GM19372 (cell line): ENCODE measurements around the gene SLC4A2.

Experiments
- ATAC-seq: cut with Tn5 transposase; IDR thresholded peaks from one replicate; pipeline ENCODE4 v1.9.1; 2021; ENCODE audit warnings: mild to moderate bottlenecking, low read depth, moderate library complexity; ENCODE audit not compliant: unreplicated experiment

SLC4A2 gene

DNA sequence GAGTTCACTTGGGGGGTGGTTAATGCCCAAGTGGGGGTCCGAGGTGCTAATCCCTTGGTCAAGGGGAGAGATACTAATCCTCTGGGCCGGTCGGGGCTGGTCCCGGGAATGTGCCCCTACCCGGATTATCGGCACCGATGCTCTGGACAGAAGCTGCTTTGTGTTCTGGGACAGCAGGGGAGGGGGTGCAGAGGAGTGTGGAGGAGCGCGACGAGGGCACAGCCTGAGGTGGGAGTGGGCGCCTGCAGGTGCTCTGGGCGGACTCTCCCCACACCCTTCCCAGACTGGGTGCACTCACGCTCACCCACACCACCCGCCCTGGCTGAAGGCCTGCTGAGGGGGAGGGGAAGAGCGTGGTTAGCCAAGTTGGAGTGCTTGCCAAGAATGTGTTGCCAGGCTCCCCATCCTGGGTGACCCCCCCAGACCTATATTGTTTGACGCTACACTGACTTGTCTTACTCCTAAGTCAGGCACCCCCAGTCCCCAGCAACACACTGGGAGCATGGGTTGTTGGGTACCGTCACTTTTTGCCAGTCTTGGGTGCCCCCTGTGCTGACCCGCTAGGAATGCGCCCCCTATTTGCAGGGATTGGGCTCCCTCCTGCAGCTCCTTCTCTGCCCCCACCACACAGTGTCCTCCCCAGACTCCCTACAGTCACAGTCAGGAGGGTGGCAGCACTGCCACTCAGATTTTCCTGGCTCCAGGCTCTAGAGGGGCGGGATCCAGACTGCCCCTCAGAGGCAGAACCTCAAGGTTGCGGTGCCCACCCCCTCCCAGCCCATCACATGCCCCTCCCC lies 1.2 kb downstream of the SLC4A2 start:
- ATAC-seq, result no peak

DNA sequence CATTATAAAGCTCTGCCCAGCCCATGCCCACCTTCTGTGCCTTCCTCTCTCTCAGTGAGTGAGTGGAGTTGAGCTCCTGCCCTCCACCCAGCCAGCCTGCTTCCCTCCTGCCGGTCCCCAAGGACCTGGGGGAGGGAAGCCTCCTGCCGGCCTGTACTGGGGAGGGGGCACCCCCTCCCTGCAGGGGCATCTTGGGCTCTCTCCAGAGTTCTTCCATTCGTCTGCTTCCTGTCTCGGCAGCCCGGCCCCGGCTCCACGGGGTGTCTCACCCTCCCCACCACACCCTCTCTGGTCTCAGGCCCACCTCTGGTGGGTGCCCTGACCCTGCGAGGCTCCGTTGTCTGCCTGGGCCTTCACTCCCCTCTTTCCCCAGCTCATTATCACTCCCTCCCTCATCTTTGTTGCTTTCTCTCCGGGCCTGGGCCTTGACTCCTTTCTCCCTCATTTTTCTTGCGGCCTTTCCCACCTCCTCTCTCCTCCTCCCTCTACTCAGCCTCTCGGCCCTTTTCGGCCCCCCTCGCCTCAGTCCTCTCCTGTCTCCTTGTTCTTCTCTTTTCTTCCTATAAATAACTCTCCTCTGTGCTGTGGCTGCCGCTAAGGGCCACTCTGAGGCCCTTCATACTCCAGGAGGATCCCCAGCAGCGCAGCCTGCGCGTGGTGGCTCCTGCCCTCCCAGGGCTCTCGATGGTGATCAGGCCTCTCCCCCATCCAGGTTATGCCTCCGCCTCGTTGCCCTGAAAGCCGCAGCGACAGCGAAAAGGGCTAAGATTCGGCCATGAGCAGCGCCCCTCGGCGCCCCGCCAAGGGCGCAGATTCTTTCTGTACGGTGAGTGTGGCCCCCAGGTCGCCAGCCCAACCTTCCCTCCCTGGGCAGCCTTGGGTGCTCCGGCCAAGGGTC lies 2.1 kb downstream of the SLC4A2 start:
- ATAC-seq, result no peak

DNA sequence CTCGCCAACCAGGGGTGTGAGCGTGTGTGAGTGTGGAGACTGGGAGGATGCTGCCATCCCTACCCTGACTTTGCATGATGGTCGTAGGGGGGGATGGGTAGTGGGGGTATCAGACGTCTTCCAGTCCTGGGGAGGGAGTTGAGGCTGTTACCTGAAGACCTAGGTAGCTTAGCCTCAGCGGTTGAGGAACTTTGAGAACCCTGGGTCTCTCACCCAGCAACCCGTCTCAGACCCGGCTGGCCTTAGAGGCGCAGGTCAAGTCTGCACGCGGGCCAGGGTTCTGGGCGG lies 2.7 kb downstream of the SLC4A2 start:
- ATAC-seq, result no peak

DNA sequence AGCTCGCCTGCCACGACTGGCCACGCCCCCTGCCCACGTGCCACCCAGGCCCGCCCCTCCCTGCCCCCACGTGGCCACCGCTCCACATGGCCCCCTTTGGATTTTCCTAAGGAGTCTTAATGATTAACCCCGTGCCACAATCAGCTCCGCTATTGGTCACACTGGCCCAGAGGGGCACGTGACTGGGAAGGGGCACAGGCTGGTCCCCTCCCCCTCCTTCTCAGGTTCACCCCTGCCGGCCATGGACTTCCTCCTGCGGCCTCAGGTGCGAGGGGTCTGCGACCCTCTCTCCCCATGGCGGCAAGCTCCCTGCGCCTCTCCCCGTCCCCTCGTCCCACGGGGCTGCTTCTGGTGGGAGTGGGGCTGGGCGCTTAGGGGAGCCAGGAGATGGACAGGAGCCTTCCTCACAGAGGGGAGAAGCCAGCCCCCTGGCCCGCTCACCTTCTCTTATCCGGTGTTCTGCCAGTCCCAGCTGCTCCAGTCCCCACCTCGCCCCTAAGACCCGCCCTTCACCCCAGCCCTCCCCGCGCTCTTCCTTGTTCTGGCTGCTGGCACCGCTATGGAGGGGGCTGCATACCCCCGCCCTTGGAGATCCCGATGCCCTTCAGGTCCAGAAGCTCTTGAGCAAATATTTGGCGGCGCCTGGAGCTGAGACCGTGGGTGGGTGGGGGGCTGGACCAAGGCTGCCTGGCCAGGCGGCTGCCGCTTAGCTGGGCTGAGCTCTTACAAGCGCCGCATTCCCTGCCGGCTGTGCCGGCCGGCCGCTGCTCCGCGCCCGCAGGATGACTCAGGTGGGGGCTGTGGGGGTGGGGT lies 3.2 kb downstream of the SLC4A2 start:
- no peak for ATAC-seq

DNA sequence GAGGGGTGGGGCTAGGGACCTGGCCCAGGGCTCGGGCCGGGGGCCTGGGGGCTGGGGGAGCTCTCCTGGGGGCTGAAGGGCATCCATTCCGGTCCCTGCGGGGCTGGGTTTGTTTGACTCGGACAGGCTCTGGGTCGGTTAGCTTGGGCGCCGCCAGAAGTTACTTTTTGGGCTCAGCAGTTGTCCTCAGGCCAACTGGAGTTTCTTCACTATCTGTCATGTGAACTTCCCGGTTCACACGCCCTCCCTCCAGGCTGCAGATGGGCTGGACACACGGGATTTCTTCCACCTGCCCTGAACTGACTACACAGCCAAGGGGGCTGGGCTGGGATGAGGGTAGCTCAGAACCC lies 3.8 kb downstream of the SLC4A2 start:
- ATAC-seq, result no peak

DNA sequence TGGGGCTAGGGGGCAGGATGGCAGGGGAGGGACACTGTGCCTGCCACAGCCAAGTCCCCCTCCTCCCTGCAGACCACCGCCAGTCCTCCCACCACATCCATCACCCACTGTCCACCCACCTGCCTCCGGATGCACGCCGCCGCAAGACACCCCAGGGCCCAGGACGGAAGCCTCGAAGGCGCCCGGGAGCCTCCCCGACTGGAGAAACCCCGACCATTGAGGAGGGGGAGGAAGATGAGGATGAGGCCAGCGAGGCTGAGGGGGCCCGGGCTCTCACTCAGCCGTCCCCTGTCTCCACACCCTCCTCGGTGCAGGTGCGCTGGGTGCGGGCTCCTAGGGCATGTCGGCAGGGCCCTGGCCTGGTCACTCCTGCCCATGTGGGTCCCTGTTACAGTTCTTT lies 5.1 kb downstream of the SLC4A2 start:
- ATAC-seq, result no peak

DNA sequence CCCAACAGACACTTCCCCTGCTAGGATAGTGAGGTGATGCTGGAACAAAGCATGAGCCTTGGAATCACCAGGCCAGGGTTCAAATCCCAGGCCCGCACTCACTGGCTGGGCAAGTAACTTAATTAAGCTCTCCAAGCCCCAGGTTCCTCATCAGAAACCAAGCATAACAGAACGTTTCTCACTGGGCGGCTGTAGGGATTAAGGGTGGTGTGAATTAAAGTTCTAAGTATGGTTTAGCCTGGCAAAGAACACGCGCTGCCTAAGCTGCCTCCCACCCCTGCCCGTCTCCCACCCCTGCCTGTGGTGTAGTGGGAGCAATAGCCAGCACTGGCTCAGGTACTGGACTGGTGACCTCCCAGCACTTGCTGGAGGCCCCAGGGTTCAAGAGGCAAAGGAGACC lies 5.6 kb downstream of the SLC4A2 start:
- no peak for ATAC-seq

DNA sequence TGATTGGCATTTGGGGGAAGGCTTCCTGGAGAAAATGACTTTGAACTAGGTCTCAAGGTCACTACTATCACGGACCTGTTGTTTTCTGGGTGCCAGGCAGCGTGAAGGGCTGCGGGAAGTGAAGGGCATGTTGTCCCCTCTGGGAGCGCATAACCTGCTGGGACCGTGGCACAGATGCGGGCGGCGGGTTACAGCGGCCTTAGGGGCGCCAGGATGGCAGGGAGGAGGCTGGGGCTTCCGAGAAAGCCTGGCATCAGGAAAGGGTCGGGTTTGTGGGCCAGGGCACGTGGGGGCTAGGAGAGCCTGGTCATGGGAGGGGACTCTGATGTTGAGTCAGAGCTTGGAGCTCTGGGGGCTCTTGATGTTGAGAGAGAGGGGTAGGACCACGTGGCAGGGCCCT lies 6.1 kb downstream of the SLC4A2 start:
- ATAC-seq, result no peak

DNA sequence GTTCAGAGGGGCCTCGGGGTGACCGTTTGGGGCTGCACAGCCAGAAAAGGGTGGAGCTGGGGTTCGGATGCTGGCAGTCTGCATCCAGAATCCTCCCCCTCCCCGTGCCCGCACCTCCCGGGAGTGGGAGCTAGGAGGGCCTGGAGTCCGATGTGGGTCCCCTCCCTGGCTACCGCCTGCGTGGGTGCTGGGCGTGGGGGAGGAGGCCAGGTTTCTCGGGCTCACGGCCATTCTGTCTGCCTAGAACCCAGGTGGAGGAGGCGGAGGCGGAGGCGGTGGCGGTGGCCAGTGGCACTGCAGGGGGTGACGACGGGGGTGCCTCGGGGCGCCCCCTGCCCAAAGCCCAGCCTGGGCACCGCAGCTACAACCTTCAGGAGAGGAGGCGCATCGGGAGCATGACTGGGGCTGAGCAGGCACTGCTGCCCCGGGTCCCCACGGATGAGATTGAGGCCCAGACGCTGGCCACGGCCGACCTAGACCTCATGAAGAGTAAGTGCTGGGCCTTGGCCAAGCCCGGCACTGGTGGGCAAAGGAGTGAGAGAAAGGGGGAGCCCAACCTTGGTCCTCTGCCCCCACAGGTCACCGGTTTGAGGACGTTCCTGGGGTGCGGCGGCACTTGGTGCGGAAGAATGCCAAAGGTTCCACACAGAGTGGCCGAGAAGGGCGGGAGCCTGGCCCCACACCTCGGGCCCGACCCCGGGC lies 7.0 kb downstream of the SLC4A2 start:
- ATAC-seq, result no peak

DNA sequence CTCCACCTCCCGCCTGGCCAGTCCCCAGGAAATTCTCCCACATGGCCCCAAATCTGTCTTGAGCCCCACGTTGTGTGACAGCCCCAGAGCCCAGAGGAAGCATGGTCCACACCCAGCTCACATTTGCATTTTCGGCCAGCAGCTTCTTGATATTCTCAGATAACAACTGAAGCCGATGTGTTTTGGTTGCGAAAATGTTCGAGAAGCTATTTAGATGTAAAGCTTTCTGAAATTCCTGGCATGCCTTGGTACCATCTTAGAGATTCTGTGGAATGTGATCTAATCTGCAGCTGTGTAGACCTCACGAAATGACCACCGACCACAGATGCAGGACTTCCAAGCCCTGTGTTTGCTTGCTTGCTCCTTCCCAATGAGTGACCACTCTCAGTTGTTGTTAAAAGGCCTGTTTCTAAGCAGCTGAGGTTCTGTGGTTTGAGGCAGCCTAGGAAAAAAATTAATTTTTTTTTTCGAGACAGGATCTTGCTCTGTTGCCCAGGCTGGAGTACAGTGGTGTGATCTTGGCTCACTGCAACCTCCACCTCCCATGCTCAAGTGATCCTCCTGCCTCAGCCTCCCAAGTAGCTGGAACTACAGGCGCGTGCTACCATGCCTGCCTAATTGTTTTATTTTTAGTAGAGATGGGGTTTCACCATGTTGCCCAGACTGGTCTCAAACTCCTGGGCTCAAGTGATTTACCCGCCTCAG lies 8.8 kb downstream of the SLC4A2 start:
- no peak for ATAC-seq

DNA sequence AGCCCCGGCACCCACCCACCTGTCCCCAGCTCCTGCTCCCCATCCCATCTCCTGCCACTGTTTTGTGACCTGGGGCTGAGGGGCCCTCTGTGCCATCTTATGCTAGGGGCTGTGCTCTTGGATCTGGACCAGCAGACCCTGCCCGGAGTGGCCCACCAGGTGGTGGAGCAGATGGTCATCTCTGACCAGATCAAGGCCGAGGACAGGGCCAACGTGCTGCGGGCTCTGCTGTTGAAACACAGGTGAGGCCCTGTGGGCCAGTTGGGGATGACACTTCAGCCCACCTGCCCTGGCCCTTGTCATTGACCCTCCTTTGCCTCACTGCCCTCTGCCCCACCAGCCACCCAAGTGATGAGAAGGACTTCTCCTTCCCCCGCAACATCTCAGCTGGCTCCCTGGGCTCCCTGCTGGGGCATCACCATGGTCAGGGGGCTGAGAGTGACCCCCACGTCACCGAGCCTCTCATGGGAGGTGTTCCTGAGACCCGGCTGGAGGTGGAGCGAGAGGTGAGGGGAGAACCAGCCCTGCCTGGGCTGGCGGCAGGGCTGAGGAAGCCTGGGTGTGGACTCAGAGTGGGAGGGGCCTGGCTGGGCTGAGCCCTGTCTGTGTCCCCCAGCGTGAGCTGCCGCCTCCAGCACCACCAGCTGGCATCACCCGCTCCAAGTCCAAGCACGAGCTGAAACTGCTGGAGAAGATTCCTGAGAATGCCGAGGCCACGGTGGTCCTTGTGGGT lies 10.6 kb downstream of the SLC4A2 start:
- ATAC-seq, result no peak

DNA sequence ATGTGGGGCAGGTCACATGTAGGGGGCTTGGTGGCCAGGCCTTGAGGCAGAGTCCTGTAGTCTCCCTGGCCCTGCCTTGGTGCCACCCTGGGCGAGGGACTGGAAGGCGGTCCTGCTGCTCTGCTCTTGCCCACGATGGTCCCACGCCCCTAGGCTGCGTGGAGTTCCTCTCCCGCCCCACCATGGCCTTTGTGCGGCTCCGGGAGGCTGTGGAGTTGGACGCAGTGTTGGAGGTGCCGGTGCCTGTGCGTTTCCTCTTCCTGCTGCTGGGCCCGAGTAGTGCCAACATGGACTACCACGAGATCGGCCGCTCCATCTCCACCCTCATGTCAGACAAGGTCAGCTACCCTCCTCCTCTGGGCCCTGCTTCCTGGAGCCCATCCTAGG lies 11.2 kb downstream of the SLC4A2 start:
- no peak for ATAC-seq

DNA sequence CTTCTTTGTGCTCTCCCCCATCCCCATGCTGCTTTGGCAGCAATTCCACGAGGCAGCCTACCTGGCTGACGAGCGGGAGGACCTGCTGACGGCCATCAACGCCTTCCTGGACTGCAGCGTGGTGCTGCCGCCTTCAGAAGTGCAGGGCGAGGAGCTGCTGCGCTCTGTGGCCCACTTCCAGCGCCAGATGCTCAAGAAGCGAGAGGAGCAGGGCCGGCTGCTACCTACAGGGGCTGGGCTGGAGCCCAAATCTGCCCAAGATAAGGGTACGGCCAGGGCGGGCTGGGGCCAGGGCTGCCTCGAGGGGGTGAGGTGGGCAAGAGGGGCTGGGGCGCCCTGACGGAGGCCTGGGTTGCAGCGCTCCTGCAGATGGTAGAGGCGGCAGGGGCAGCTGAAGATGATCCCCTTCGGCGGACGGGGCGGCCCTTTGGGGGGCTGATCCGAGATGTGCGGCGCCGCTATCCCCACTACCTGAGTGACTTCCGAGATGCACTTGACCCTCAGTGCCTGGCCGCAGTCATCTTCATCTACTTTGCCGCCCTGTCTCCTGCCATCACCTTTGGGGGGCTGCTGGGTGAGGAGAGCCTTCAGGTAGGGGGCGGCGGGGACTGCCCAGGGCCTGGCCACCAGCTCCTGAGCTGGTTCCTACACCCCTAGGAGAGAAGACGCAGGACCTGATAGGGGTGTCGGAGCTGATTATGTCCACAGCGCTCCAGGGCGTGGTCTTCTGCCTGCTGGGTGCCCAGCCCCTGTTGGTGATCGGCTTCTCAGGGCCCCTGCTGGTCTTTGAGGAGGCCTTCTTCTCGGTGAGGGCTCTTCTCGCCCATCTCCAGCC lies 11.9 kb downstream of the SLC4A2 start:
- no peak for ATAC-seq

DNA sequence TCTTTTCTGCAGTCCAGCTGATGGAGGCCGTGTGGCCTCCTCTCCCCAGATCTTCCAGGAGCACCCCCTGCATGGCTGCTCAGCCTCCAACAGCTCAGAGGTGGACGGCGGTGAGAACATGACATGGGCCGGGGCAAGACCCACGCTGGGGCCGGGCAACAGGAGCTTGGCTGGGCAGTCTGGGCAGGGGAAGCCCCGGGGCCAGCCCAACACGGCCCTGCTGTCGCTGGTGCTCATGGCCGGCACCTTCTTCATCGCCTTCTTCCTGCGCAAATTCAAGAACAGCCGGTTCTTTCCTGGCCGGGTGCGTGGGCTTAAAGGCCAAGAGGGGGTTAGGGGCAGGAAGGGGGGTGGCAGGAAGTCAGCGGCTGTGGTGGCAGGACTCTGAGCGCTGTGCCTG lies 14.6 kb downstream of the SLC4A2 start:
- no peak for ATAC-seq

DNA sequence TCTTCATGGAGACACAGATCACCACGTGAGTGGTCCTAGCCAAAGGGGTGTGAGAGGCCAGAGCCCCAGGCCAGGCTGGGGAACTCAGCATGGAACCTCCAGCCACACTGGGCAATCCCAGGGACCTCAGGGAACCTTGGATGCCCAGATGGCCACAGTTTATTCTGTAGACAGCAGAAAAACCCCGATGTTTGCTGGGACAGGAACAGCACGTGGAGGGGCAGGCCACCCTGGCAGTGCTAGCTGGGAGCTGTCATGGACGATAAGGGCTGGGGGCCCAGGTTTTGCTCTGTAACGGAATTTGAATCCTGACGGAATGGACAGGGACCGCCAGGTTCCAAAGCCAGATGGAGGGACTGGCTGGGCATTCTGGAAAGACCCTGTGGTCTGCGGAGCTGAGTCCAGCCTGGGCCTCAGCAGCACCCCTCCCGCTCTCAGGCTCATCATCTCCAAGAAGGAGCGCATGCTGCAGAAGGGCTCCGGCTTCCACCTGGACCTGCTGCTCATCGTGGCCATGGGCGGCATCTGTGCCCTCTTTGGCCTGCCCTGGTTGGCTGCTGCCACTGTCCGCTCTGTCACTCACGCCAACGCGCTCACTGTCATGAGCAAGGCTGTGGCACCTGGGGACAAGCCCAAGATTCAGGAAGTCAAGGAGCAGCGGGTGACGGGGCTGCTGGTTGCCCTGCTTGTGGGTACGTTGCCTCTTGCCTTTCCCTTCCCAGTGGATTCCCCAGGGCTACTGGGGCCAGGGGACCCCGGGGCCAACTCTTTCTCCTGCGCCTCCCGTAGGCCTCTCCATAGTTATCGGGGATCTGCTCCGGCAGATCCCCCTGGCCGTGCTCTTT lies 15.7 kb downstream of the SLC4A2 start:
- ATAC-seq, result no peak

DNA sequence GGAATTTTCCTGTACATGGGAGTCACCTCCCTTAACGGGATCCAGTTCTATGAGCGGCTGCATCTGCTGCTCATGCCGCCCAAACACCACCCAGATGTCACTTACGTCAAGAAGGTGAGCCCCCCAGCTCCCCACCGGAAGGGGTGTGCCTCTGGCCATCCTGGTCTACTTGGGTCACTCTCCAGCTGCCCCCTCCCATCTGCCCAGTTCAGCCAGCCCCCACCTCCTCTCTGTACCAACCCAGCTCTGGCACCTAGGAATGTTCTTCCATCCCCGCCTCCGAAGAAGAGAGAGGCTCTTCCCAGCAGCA lies 16.2 kb downstream of the SLC4A2 start:
- no peak for ATAC-seq

DNA sequence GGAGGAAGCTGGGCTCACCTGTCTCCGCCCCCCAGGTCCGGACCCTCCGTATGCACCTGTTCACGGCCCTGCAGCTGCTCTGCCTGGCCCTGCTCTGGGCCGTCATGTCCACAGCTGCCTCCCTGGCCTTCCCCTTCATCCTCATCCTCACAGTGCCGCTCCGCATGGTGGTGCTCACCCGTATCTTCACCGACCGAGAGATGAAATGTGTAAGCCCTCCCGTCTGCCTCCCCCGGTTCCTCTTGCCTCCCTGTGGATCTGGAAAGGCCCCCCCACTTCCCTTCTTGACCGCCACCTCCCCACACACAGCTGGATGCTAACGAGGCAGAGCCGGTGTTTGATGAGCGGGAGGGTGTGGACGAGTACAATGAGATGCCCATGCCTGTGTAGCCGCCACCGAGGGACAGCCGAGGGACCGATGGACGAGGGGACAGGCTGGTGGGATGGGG lies 16.6 kb downstream of the SLC4A2 start:
- ATAC-seq, result no peak
